ENCODE results near the gene NEU3.
A peak's percentile ranks its signal among the peaks of the same experiment; 100 is the strongest.

The NEU3 gene

GRCh38 chr11:74948898-74949752, 39.6 kb upstream of the NEU3 start, which contains the start of the genes SPCS2 and XRRA1:
SPCS2 (plus strand) TSS chr11:74949266; CDS start chr11:74949286, 20 bp downstream.
XRRA1 (minus strand) TSS chr11:74949091; CDS start chr11:74940878, 8,213 bp downstream.
- Histone ChIP-seq H3K36me3 (ENCODE audit: control insufficient read depth, insufficient read depth, low read length) (no peaks in the 10 kb centered on the region), H3K9ac (peak within 1 kb of the TSS; percentile 67), H3K4me2 (ENCODE audit: low read length) (peak within 1 kb of the TSS; percentile 91), H2AFZ (peak within 1 kb of the TSS; percentile 93), H3K4me1 (peaks cover 3% of the 10 kb centered on the region), H3K4me3 (ENCODE audit: low read depth, low read length) (peak within 1 kb of the TSS; percentile 90), H3K9me3 (ENCODE audit: control insufficient read depth, low read length) (no peaks in the 10 kb centered on the region), H3K27ac (peak within 1 kb of the TSS; percentile 79), H3K79me2 (peaks cover 37% of the 10 kb centered on the region), H3K27me3 (ENCODE audit: control insufficient read depth, insufficient read depth, low read length) (no peaks in the 10 kb centered on the region)
- no peak for TF ChIP-seq CTCF (IDR thresholded peaks at IDR 0.05)

- Histone ChIP-seq H3K27ac (peak overlapping the region; percentile 79), H3K9ac (peak overlapping the region; percentile 67)
Measured at GRCh38 chr11:74949753-74950137, 39.0 kb upstream of the NEU3 start.

GRCh38 chr11:74950374-74950969, 38.3 kb upstream of the NEU3 start:
- no peak overlapping the region for H2AFZ ChIP-seq
- peak overlapping the region; percentile 90 for H3K4me3 ChIP-seq (ENCODE audit: low read depth, low read length)
- peaks cover 7% of the 10 kb centered on the region for H3K4me1 ChIP-seq
- H3K79me2 ChIP-seq: peaks cover 44% of the 10 kb centered on the region
- no peaks in the 10 kb centered on the region for H3K36me3 ChIP-seq (ENCODE audit: control insufficient read depth, insufficient read depth, low read length)
- H3K27me3 ChIP-seq (ENCODE audit: control insufficient read depth, insufficient read depth, low read length): no peaks in the 10 kb centered on the region
- peak overlapping the region; percentile 82 for H3K4me2 ChIP-seq (ENCODE audit: low read length)
- H3K27ac ChIP-seq: peak overlapping the region; percentile 79
- H3K9ac ChIP-seq: no peak overlapping the region
- TF ChIP-seq CTCF (IDR thresholded peaks at IDR 0.05): no peak
- no peaks in the 10 kb centered on the region for H3K9me3 ChIP-seq (ENCODE audit: control insufficient read depth, low read length)

More at GRCh38 chr11:74949753-74950137, 39.0 kb upstream of the NEU3 start:
- Histone ChIP-seq H3K27me3 (ENCODE audit: control insufficient read depth, insufficient read depth, low read length) (no peaks in the 10 kb centered on the region), H2AFZ (peak overlapping the region; percentile 93), H3K4me1 (peaks cover 3% of the 10 kb centered on the region), H3K79me2 (peaks cover 38% of the 10 kb centered on the region), H3K4me2 (ENCODE audit: low read length) (peak overlapping the region; percentile 82), H3K4me3 (ENCODE audit: low read depth, low read length) (peak overlapping the region; percentile 90), H3K9me3 (ENCODE audit: control insufficient read depth, low read length) (no peaks in the 10 kb centered on the region), H3K36me3 (ENCODE audit: control insufficient read depth, insufficient read depth, low read length) (no peaks in the 10 kb centered on the region)
- TF ChIP-seq CTCF (IDR thresholded peaks at IDR 0.05): no peak

- H3K4me3 ChIP-seq (ENCODE audit: low read depth, low read length): no peak overlapping the region
Measured at GRCh38 chr11:74951226-74951625, 37.5 kb upstream of the NEU3 start.

More at GRCh38 chr11:74951226-74951625, 37.5 kb upstream of the NEU3 start:
- no peak overlapping the region for H3K27ac ChIP-seq
- no peak for TF ChIP-seq CTCF (IDR thresholded peaks at IDR 0.05)
- H2AFZ ChIP-seq: no peak overlapping the region
- H3K9ac ChIP-seq: no peak overlapping the region
- peaks cover 43% of the 10 kb centered on the region for H3K79me2 ChIP-seq
- H3K36me3 ChIP-seq (ENCODE audit: control insufficient read depth, insufficient read depth, low read length): no peaks in the 10 kb centered on the region
- no peaks in the 10 kb centered on the region for H3K9me3 ChIP-seq (ENCODE audit: control insufficient read depth, low read length)
- H3K4me2 ChIP-seq (ENCODE audit: low read length): peak overlapping the region; percentile 82
- H3K27me3 ChIP-seq (ENCODE audit: control insufficient read depth, insufficient read depth, low read length): no peaks in the 10 kb centered on the region
- H3K4me1 ChIP-seq: peaks cover 10% of the 10 kb centered on the region

Measured in parathyroid adenoma (tissue), 2 donors.